GM12874 (cell line): Measurements from ENCODE around the gene NKX1-2.
A peak's percentile ranks its signal among the peaks of the same experiment; 100 is the strongest.

Experiments used
- CTCF ChIP-seq: IDR thresholded peaks from 2 replicates; pipeline ENCODE4 v1.5.1; 2011; ENCODE audit warnings: low read depth, mild to moderate bottlenecking, control low read depth, low read length, moderate library complexity; ENCODE audit not compliant: insufficient read depth

NKX1-2 gene

GRCh38 chr10:124465777-124466488, 16.1 kb upstream of the NKX1-2 start:
- TF ChIP-seq CTCF: no peak

GRCh38 chr10:124465003-124465776, 15.4 kb upstream of the NKX1-2 start:
- TF ChIP-seq CTCF: no peak

GRCh38 chr10:124464028-124464965, 14.5 kb upstream of the NKX1-2 start:
- TF ChIP-seq CTCF: no peak

- no peak for TF ChIP-seq CTCF
Observed at GRCh38 chr10:124462348-124462695, 12.5 kb upstream of the NKX1-2 start.

- TF ChIP-seq CTCF: 0 out of 2 replicates have a peak, but pooled peaks have one; percentile 5
Observed at GRCh38 chr10:124461642-124462347, 12.0 kb upstream of the NKX1-2 start, which contains the start of gene LHPP. LHPP (plus strand) TSS chr10:124461823; CDS start chr10:124461863, 40 bp downstream.

GRCh38 chr10:124460144-124460543, 10.3 kb upstream of the NKX1-2 start:
- TF ChIP-seq CTCF: no peak

- TF ChIP-seq CTCF: no peak
Observed at GRCh38 chr10:124459395-124459794, 9.6 kb upstream of the NKX1-2 start.
